IMR-90 (cell line): ENCODE measurements around the gene CAPN9. TPM values are rescaled to one million over a fixed set of nuclear protein-coding genes. Genes with fewer than 3 reads are reported as not detected.

Experiments
- ATAC-seq: fragments of 200-7000 bp; cut with Tn5 transposase; 2 replicates; pipeline ENCODE4 v1.9.1; 2020; ENCODE audit warnings: low read depth, mild to moderate bottlenecking, moderate library complexity
- BruUV-seq: library from RNA; stranded (reverse); fragments of 400-500 nt; replicated peaks from 2 replicates; lab custom pipeline; 2021; lab: Mats Ljungman, UMichigan
- CTCF ChIA-PET: fragments of 300-600 bp; formaldehyde crosslinking; extraction: SDS; loops from one replicate; lab custom pipeline; 2021; ENCODE audit warnings: antibody characterized with exemption; lab: Yijun Ruan, JAX
- POLR2A ChIA-PET: fragments of 300-600 bp; sonication (Branson Sonifier 250); formaldehyde crosslinking; loops from one replicate; lab custom pipeline; 2022; ENCODE audit warnings: antibody characterized with exemption; ENCODE audit not compliant: unreplicated experiment; lab: Charles Lee
- DNase-seq: peaks from one replicate; pipeline ENCODE4 v3.0.0; 2013
- H2AFZ ChIP-seq: replicated peaks from 2 replicates; pipeline ENCODE3; 2013; ENCODE audit warnings: low read length, mild to moderate bottlenecking; ENCODE audit not compliant: poor library complexity
- H2AK5ac ChIP-seq: 2 replicates; pipeline ENCODE4 v1.6.1; 2013; ENCODE audit warnings: low read depth, low read length, inconsistent platforms
- H2AK9ac ChIP-seq: replicated peaks from 2 replicates; pipeline ENCODE3; 2013; ENCODE audit warnings: mild to moderate bottlenecking, low read depth, low read length, moderate library complexity; ENCODE audit not compliant: poor library complexity
- H2BK120ac ChIP-seq: 2 replicates; pipeline ENCODE4 v1.6.1; 2013; ENCODE audit warnings: low read depth, low read length, inconsistent platforms
- H2BK15ac ChIP-seq: 3 replicates; pipeline ENCODE4 v1.6.1; 2013; ENCODE audit warnings: low read depth, low read length, inconsistent platforms
- H2BK20ac ChIP-seq: 2 replicates; pipeline ENCODE4 v1.6.1; 2013; ENCODE audit warnings: low read depth, mild to moderate bottlenecking, inconsistent platforms, low read length, moderate library complexity
- H2BK5ac ChIP-seq: 2 replicates; pipeline ENCODE4 v1.6.1; 2013; ENCODE audit warnings: mild to moderate bottlenecking, low read depth, low read length, inconsistent platforms; ENCODE audit not compliant: poor library complexity, severe bottlenecking
- H3K14ac ChIP-seq: replicated peaks from 2 replicates; pipeline ENCODE4 v1.6.1; 2013; ENCODE audit warnings: low read depth, low read length, inconsistent platforms
- H3K18ac ChIP-seq: 2 replicates; pipeline ENCODE4 v1.6.1; 2013; ENCODE audit warnings: low read depth, low read length, control low read depth
- H3K23ac ChIP-seq: 2 replicates; pipeline ENCODE4 v1.6.1; 2013; ENCODE audit warnings: low read depth, low read length, inconsistent platforms
- H3K27ac ChIP-seq: 2 replicates; pipeline ENCODE4 v1.5.1; 2013; ENCODE audit warnings: mild to moderate bottlenecking, control low read depth, low read length; ENCODE audit not compliant: insufficient read depth
- H3K27me3 ChIP-seq: 2 replicates; pipeline ENCODE4 v1.6.1; 2013; ENCODE audit warnings: low read length; ENCODE audit not compliant: control insufficient read depth, insufficient read depth
- H3K36me3 ChIP-seq: 2 replicates; pipeline ENCODE4 v1.6.1; 2013; ENCODE audit warnings: low read length, mixed read lengths; ENCODE audit not compliant: control insufficient read depth, insufficient read depth
- H3K4ac ChIP-seq: 2 replicates; pipeline ENCODE4 v1.6.1; 2013; ENCODE audit warnings: low read depth, low read length, inconsistent platforms
- H3K4me1 ChIP-seq: 2 replicates; pipeline ENCODE4 v1.6.1; 2013; ENCODE audit warnings: low read length, mixed read lengths; ENCODE audit not compliant: control insufficient read depth, insufficient read depth
- H3K4me2 ChIP-seq: 2 replicates; pipeline ENCODE4 v1.6.1; 2013; ENCODE audit warnings: low read depth, mild to moderate bottlenecking, control low read depth, low read length, moderate library complexity
- H3K4me3 ChIP-seq: 2 replicates; pipeline ENCODE4 v1.5.1; 2013; ENCODE audit warnings: low read depth, mild to moderate bottlenecking, control low read depth, low read length, moderate library complexity; ENCODE audit not compliant: insufficient read depth
- H3K56ac ChIP-seq: 2 replicates; pipeline ENCODE4 v1.6.1; 2013; ENCODE audit warnings: low read length, inconsistent platforms; ENCODE audit not compliant: insufficient read depth; ENCODE audit errors: extremely low read depth
- H3K79me1 ChIP-seq, 2 experiments: 2 replicates each; pipeline ENCODE4 v1.6.1; 2013; ENCODE audit warnings: low read length in 2 of 2, inconsistent platforms in 1 of 2, low read depth in 1 of 2
- H3K9ac ChIP-seq: 2 replicates; pipeline ENCODE4 v1.6.1; 2013; ENCODE audit warnings: low read depth, low read length, control low read depth
- H3K9me1 ChIP-seq: 2 replicates; pipeline ENCODE4 v1.6.1; 2013; ENCODE audit warnings: low read length, inconsistent platforms; ENCODE audit not compliant: insufficient read depth
- H3K9me3 ChIP-seq: 2 replicates; pipeline ENCODE4 v1.6.1; 2013; ENCODE audit warnings: low read length; ENCODE audit not compliant: control insufficient read depth, insufficient read depth
- H4K20me1 ChIP-seq: 2 replicates; pipeline ENCODE4 v1.6.1; 2013; ENCODE audit warnings: low read length, inconsistent platforms; ENCODE audit not compliant: insufficient read depth
- H4K5ac ChIP-seq: 2 replicates; pipeline ENCODE4 v1.6.1; 2013; ENCODE audit warnings: mild to moderate bottlenecking, low read depth, low read length, control low read depth
- H4K8ac ChIP-seq, 2 experiments: 2 replicates each; pipeline ENCODE4 v1.6.1; 2013; ENCODE audit warnings: low read depth in 2 of 2, low read length in 2 of 2, control low read depth in 1 of 2, inconsistent platforms in 1 of 2
- H4K91ac ChIP-seq: 2 replicates; pipeline ENCODE4 v1.6.1; 2013; ENCODE audit warnings: low read depth, low read length, inconsistent platforms; ENCODE audit not compliant: insufficient read depth
- CEBPB ChIP-seq: IDR thresholded peaks from 2 replicates; pipeline ENCODE4 v1.6.1; 2012; ENCODE audit warnings: low read depth, low read length, improper control_type of control experiment
- CHD1 ChIP-seq: IDR thresholded peaks from 2 replicates; pipeline ENCODE4 v1.6.1; 2012; ENCODE audit warnings: low read depth, low read length, improper control_type of control experiment
- MAFK ChIP-seq: IDR thresholded peaks from 2 replicates; pipeline ENCODE4 v1.6.1; 2012; ENCODE audit warnings: low read depth, low read length, improper control_type of control experiment
- MAZ ChIP-seq: IDR thresholded peaks from 2 replicates; pipeline ENCODE4 v1.6.1; 2012; ENCODE audit warnings: low read depth, mild to moderate bottlenecking, low read length, improper control_type of control experiment, moderate library complexity, borderline replicate concordance
- NFE2L2 ChIP-seq: fragments of 150-350 bp; IDR thresholded peaks from 2 replicates; pipeline ENCODE4 v1.6.1; 2016; ENCODE audit warnings: low read depth, mild to moderate bottlenecking, low read length
- RAD21 ChIP-seq: IDR thresholded peaks from 2 replicates; pipeline ENCODE4 v1.6.1; 2012; ENCODE audit warnings: low read length, improper control_type of control experiment
- RCOR1 ChIP-seq: IDR thresholded peaks from 2 replicates; pipeline ENCODE4 v1.6.1; 2012; ENCODE audit warnings: mild to moderate bottlenecking, low read length, improper control_type of control experiment; ENCODE audit not compliant: insufficient replicate concordance
- SMC3 ChIP-seq: fragments of 150-350 bp; IDR thresholded peaks from 2 replicates; pipeline ENCODE4 v1.6.1; 2016; ENCODE audit warnings: low read depth, mild to moderate bottlenecking, antibody characterized with exemption, low read length, moderate library complexity
- WGBS, 2 experiments: methylation state at CpG; one replicate each; pipeline versions ENCODE4 v1.1.5 to v1.1.7; 2013; ENCODE audit warnings: missing lambda C conversion rate in 2 of 2; ENCODE audit not compliant: insufficient read length in 1 of 2; ENCODE audit errors: extremely low coverage in 2 of 2; 5-methylcytosine and 5-hydroxymethylcytosine counted together
- dilution Hi-C: fragments of 300-500 bp; cut with HindIII; formaldehyde crosslinking; loops from one replicate; pipeline ENCODE4 v1.14.3; 2018; ENCODE audit warnings: low sequenced_read_pairs; ENCODE audit not compliant: unreplicated experiment
- in situ Hi-C: fragments of 300-500 bp; cut with MboI; formaldehyde crosslinking; loops from 3 replicates; pipeline ENCODE4 v1.14.3; 2019; ENCODE audit warnings: low sequenced_read_pairs, inconsistent platforms, mixed read lengths
- intact Hi-C: fragments of 100-400 bp; cut with micrococcal nuclease; formaldehyde crosslinking; loops from 2 replicates; pipeline ENCODE4 v1.10.0; 2022
- polyA plus RNA-seq, 3 experiments: library from polyadenylated mRNA; depleted of rRNA; stranded (reverse); fragments of >200 nt; gene quantifications; 2 replicates each; pipeline ENCODE4 v1.2.3, GENCODE V29; 2012; ENCODE audit warnings: low replicate concordance in 1 of 3
- total RNA-seq: library from RNA; depleted of rRNA; stranded (reverse); fragments of >200 nt; gene quantifications from 2 replicates; pipeline ENCODE4 v1.2.3, GENCODE V29; 2012
- TF ChIP-seq, protein P1 (sequence below): conservative IDR thresholded peaks from 2 replicates; pipeline ENCODE4 v1.5.1; 2012; ENCODE audit warnings: mild to moderate bottlenecking, low read depth, low read length, improper control_type of control experiment

The CAPN9 gene
- total and polyA plus RNA-seq, 2 of the 4 experiments (the other 2 are of a cell fraction) = not detected

DNA sequence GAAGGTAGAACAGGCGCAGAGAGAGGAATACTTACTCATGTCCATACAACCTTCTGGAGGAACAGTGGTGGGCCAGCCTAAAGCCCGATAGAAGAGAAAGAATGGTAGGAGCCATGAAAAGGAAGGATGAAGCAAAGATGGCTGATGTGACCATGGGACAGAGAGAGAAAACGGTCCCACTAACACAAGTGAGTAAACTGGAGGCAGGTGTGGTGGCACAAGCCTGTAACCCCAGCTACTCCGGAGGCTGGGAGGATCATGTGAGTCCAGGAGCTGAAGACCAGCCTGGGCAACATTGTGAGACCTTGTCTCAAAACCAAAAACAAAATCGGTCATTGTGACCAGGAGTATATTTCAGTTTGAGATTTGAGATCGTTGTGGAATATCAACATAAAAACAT, 71.7 kb downstream of the CAPN9 start:
- no peaks in the 10 kb centered on the region for H3K79me1 ChIP-seq
- no peaks in the 10 kb centered on the region for H3K4me1 ChIP-seq
- no peak overlapping the region for H2AFZ ChIP-seq
- H3K4ac ChIP-seq = no peak overlapping the region
- no peak overlapping the region for H3K56ac ChIP-seq
- no peak overlapping the region for H3K4me3 ChIP-seq
- no peak overlapping the region for H2BK20ac ChIP-seq
- H3K36me3 ChIP-seq = no peaks in the 10 kb centered on the region
- no peak overlapping the region for H4K5ac ChIP-seq
- ChIA-PET POLR2A (no interaction called here), CTCF (no interaction called here)
- H3K23ac ChIP-seq = no peak overlapping the region
- H3K18ac ChIP-seq = no peak overlapping the region
- in situ Hi-C loops (no loop called here), dilution Hi-C loops (no loop called here), intact Hi-C loops (no loop called here)
- no peak overlapping the region for H4K91ac ChIP-seq
- H3K9me3 ChIP-seq = no peaks in the 10 kb centered on the region
- H3K27me3 ChIP-seq = no peaks in the 10 kb centered on the region
- ATAC-seq = no peak
- no peak overlapping the region for H2AK9ac ChIP-seq
- no peak overlapping the region for H2AK5ac ChIP-seq
- H3K27ac ChIP-seq = no peak overlapping the region
- no peak overlapping the region for H2BK5ac ChIP-seq
- H4K8ac ChIP-seq = no peak overlapping the region
- no peak overlapping the region for H2BK15ac ChIP-seq
- TF ChIP-seq MAZ (no peak), RAD21 (no peak), NFE2L2 (no peak), MAFK (no peak), SMC3 (no peak), RCOR1 (no peak), CHD1 (no peak), CEBPB (no peak)
- TF ChIP-seq, protein P1, sequence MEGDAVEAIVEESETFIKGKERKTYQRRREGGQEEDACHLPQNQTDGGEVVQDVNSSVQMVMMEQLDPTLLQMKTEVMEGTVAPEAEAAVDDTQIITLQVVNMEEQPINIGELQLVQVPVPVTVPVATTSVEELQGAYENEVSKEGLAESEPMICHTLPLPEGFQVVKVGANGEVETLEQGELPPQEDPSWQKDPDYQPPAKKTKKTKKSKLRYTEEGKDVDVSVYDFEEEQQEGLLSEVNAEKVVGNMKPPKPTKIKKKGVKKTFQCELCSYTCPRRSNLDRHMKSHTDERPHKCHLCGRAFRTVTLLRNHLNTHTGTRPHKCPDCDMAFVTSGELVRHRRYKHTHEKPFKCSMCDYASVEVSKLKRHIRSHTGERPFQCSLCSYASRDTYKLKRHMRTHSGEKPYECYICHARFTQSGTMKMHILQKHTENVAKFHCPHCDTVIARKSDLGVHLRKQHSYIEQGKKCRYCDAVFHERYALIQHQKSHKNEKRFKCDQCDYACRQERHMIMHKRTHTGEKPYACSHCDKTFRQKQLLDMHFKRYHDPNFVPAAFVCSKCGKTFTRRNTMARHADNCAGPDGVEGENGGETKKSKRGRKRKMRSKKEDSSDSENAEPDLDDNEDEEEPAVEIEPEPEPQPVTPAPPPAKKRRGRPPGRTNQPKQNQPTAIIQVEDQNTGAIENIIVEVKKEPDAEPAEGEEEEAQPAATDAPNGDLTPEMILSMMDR = no peak
- peaks cover 4% of the 10 kb centered on the region; the same call in 1 of the 2 replicates for H3K9me1 ChIP-seq
- H3K14ac ChIP-seq = no peak overlapping the region
- BruUV-seq = no TSS peak
- H3K9ac ChIP-seq = no peak overlapping the region
- WGBS, 2 experiments = 70% methylated on average over 2 of the region's 6 CpGs; no CpG with 5 or more reads in 1 of the 2 experiments
- H2BK120ac ChIP-seq = no peak overlapping the region
- H3K4me2 ChIP-seq = no peak overlapping the region
- H4K20me1 ChIP-seq = no peaks in the 10 kb centered on the region
- no peak for DNase-seq
